Tibial nerve (tissue), 4 donors: ENCODE results near the gene FNDC3A. TPM values are rescaled to one million over a fixed set of nuclear protein-coding genes. Genes with fewer than 3 reads are reported as not detected.
"Not testable (repeated sequence)": the region's sequence is repeated elsewhere in the genome, so short reads cannot be mapped to it uniquely, and the experiment has no call there.

Source experiments
- DNase-seq, 2 donors: peaks; one replicate each; pipeline ENCODE4 v3.0.0-alpha.2; 2019; ENCODE audit warnings: low spot score in 2 of 2
- H3K27ac ChIP-seq, 4 donors: fragments of 200-600 bp; sonication (generic) in 3 of 4; one replicate each; pipeline ENCODE4 v1.5.1; 2017 to 2019; ENCODE audit warnings: mild to moderate bottlenecking in 1 of 4
- H3K27me3 ChIP-seq, 2 donors: fragments of 200-600 bp; sonication (generic) in 1 of 2; one replicate each; pipeline versions ENCODE4 v1.5.1 to v1.6.0; 2017 to 2019
- H3K36me3 ChIP-seq, 3 donors: fragments of 200-600 bp; sonication (generic); one replicate each; pipeline ENCODE4 v1.5.1; 2018 to 2019
- H3K4me1 ChIP-seq, 4 donors: fragments of 200-600 bp; sonication (generic) in 3 of 4; one replicate each; pipeline ENCODE4 v1.5.1; 2017 to 2019
- H3K4me3 ChIP-seq, 4 donors: fragments of 200-600 bp; sonication (generic) in 3 of 4; one replicate each; pipeline ENCODE4 v1.5.1; 2017 to 2019; ENCODE audit warnings: mild to moderate bottlenecking in 1 of 4, moderate library complexity in 1 of 4
- H3K9me3 ChIP-seq, 4 donors: fragments of 200-600 bp; sonication (generic) in 3 of 4; one replicate each; pipeline ENCODE4 v1.5.1; 2017 to 2019
- EP300 ChIP-seq, 2 donors: sonication (generic); formaldehyde crosslinking; IDR thresholded peaks; one replicate each; pipeline ENCODE4 v1.6.1; 2017; ENCODE audit warnings: antibody characterized with exemption in 2 of 2, mild to moderate bottlenecking in 1 of 2
- POLR2A ChIP-seq, 2 donors: fragments of 450-650 bp; IDR thresholded peaks; one replicate each; pipeline ENCODE4 v1.6.1; 2017; ENCODE audit warnings: antibody characterized with exemption in 2 of 2, mild to moderate bottlenecking in 2 of 2, moderate library complexity in 2 of 2
- WGBS, 2 donors: methylation state at CpG; one replicate each; pipeline ENCODE4 v1.1.5; 2018; 5-methylcytosine and 5-hydroxymethylcytosine counted together
- total RNA-seq, 4 donors: library from RNA; depleted of rRNA; stranded (reverse); fragments of >200 nt; gene quantifications; one replicate each; pipeline ENCODE4 v1.1.0, GENCODE V29; 2016
- TF ChIP-seq, protein P1 (sequence below), 5 experiments: fragments of 200-600 bp in 3 of 5; fragments of 450-650 bp in 2 of 5; sonication (generic) in 3 of 5; IDR thresholded peaks; one replicate each; pipeline ENCODE4 v1.5.1; 2016 to 2019; ENCODE audit warnings: antibody characterized with exemption in 5 of 5, mild to moderate bottlenecking in 3 of 5, moderate library complexity in 2 of 5

The FNDC3A gene
- total RNA-seq, 4 donors from 2014 or later = 38.2 to 57.7 (median 47.0) TPM

DNA sequence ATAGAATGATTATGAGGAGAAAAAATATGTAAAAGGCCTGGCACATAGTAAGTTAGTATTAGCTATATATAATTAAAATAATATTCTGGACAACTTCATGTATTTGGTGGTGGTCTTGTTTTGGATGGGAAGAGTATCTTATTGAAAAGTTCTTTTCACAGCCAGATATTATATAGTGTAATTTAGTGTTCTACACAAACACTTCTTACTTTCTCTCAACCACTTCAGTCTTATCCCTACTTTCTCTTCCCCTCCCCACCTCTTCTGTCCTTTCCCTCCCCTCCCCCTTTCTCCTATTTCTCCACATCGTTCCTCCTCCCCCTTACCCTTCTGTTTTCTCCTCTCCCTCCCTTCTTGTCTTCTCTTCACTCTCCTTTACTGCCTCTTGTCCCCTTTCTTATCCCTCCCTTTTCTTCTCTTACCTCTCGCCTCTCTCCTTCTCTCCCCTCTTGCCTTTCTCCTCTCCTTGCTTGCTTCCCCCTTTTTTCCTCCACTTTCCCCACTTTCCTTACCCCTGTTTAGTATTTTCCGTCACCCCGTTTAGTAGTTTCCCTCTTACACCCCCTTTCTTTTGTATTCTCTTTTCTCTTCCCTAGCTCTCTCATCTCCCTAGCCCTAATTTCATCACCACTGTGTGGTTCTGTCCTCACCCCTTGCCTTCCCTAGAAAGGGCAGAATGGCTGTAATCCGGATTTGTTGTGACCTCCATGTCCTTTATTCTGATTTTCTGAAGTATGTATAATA is 137.2 kb downstream of the FNDC3A start:
- 46 to 47% methylated on average over 5 of the region's 5 CpGs for WGBS, 2 donors
- DNase-seq = no peak
- Histone ChIP-seq H3K4me3 (no peak overlapping the region), H3K9me3 (no peaks in the 10 kb centered on the region), H3K27ac (no peak overlapping the region), H3K27me3 (no peaks in the 10 kb centered on the region), H3K36me3 (peaks cover 0 to 31% (median 0%) of the 10 kb centered on the region in 3 donors), H3K4me1 (peaks cover 0 to 34% (median 15%) of the 10 kb centered on the region in 4 donors)
- no peak for TF ChIP-seq POLR2A (IDR thresholded peaks at IDR 0.05)
- TF ChIP-seq, protein P1, sequence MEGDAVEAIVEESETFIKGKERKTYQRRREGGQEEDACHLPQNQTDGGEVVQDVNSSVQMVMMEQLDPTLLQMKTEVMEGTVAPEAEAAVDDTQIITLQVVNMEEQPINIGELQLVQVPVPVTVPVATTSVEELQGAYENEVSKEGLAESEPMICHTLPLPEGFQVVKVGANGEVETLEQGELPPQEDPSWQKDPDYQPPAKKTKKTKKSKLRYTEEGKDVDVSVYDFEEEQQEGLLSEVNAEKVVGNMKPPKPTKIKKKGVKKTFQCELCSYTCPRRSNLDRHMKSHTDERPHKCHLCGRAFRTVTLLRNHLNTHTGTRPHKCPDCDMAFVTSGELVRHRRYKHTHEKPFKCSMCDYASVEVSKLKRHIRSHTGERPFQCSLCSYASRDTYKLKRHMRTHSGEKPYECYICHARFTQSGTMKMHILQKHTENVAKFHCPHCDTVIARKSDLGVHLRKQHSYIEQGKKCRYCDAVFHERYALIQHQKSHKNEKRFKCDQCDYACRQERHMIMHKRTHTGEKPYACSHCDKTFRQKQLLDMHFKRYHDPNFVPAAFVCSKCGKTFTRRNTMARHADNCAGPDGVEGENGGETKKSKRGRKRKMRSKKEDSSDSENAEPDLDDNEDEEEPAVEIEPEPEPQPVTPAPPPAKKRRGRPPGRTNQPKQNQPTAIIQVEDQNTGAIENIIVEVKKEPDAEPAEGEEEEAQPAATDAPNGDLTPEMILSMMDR (IDR thresholded peaks at IDR 0.05) = no peak
- TF ChIP-seq EP300 (IDR thresholded peaks at IDR 0.05) = no peak

DNA sequence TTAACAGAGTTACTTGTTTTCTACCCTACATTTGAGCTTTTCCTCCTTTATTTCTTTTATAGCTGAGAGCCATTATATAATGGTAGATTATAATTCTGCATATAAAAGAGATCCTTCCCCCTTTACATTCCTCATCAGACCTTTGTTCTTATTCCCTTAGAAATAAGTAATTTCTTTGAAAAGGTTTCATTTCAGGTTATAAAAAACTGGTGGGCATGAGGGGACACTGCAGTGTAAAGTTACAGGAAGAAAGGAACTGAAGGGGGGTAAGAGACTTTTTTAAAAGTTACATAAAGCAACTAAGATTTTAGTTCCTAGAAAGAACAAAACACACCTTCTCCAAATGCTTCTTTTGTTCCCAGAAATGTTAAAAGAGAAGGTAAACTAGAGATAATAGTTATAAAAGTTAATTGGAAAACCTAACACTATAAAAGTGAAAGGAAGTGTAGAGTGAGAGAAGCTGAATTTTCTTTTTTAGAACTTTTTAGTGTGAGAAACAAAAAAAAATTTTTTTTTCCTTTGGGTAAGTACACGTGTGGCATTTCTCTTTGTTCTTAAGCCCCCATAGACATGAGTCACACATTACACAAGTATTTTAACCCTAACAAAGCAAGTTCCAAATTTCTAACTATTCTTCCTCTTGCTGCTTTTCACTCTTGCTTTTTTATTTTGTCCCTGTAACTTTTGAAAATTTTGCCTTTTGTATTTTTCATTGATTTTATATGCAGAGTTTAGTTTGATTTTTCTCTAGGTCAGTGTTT is 138.0 kb downstream of the FNDC3A start:
- H3K4me1 ChIP-seq = peaks cover 0 to 34% (median 15%) of the 10 kb centered on the region in 4 donors
- TF ChIP-seq, protein P1 (IDR thresholded peaks at IDR 0.05) = no peak
- no peak for TF ChIP-seq EP300 (IDR thresholded peaks at IDR 0.05)
- TF ChIP-seq POLR2A (IDR thresholded peaks at IDR 0.05) = no peak
- 3 to 5% methylated on average over 1 of the region's 1 CpG for WGBS, 2 donors
- no peaks in the 10 kb centered on the region for H3K27me3 ChIP-seq
- DNase-seq = no peak
- no peak overlapping the region for H3K27ac ChIP-seq
- H3K4me3 ChIP-seq = no peak overlapping the region
- peaks cover 0 to 39% (median 0%) of the 10 kb centered on the region in 3 donors for H3K36me3 ChIP-seq
- no peaks in the 10 kb centered on the region for H3K9me3 ChIP-seq

DNA sequence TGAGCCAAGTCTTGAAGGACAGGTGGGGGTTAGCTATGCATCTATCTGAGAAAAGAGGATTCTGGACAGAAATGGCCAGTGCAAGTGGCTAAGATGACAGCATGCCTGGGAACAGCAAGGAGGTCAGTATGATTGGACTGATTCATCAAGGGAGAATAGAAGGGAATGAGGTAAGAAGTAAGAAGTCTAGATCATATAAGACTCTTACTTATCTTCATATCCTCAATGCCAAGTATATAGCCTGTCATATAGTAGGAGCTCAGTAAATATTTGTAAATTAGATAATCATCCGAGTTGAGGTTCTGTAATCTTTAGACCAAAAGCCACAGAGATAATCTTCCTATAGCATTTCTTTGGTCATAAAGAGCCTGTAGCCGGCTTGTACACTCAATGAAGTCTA is 141.2 kb downstream of the FNDC3A start:
- TF ChIP-seq POLR2A (IDR thresholded peaks at IDR 0.05) = no peak
- TF ChIP-seq EP300 (IDR thresholded peaks at IDR 0.05) = no peak
- TF ChIP-seq, protein P1 (IDR thresholded peaks at IDR 0.05) = no peak
- no peak for DNase-seq
- Histone ChIP-seq H3K4me3 (no peak overlapping the region), H3K27me3 (no peaks in the 10 kb centered on the region), H3K9me3 (no peaks in the 10 kb centered on the region), H3K36me3 (peaks cover 0 to 48% (median 0%) of the 10 kb centered on the region in 3 donors), H3K27ac (no peak overlapping the region), H3K4me1 (peaks cover 0 to 21% (median 12%) of the 10 kb centered on the region in 4 donors)
- WGBS, 2 donors = 97 to 100% methylated on average over 2 of the region's 2 CpGs

DNA sequence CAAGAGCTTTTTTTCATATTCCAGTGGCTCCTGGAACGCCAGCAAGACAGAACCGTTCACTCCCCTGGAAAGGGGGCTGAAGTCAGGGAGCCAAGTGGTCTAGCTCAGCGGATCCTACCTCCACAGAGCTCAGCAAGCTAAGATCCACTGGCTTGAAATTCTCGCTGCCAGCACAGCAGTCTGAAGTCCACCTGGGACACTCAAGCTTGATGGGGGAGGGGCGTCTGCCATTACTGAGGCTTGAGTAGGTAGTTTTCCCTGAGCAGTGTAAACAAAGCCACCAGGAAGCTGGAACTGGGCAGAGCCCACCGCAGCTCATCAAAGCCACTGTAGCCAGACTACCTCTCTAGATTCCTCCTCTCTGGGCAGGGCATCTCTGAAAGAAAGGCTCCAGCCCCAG is 142.7 kb downstream of the FNDC3A start:
- H3K4me3 ChIP-seq, H3K27ac ChIP-seq, H3K27me3 ChIP-seq, H3K9me3 ChIP-seq, DNase-seq, H3K4me1 ChIP-seq: not testable (repeated sequence)
- WGBS, 2 donors = 91 to 100% methylated on average over 6 of the region's 6 CpGs
- peaks cover 0 to 48% (median 0%) of the 10 kb centered on the region in 3 donors for H3K36me3 ChIP-seq

DNA sequence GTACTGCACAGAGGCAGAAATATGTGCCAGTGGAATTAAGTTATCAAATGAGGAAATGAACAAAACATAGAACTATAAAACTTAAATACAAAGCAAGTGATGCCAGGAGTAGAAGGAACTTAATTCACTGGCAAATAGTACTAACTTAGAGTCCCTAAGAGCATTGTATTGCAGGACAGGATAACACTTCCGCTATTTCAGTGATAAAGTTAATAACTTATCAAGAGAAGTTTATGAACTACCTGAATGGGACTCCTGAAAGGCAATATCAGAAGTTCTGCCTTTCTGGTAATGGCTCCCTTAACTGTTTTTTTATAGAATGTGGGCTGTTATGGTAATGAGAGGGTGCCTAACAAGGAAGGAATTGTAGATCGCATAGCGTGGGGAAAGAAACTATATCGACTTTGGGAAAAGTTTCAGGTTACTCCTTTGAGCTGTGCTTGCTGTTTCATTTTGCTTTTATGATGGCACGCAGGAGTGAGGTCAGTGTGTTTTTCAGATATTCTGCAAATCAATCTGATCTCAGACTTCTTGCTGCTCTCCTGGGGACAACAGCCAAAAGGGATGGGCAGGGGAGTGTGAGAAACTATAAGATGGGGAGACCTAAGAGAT is 149.1 kb downstream of the FNDC3A start:
- Histone ChIP-seq H3K9me3 (peaks cover 0 to 8% (median 0%) of the 10 kb centered on the region in 4 donors), H3K4me3 (no peak overlapping the region), H3K27me3 (no peaks in the 10 kb centered on the region), H3K27ac (peak overlapping the region in 2 of 4 donors; percentile 25 to 62), H3K4me1 (peaks cover 0 to 27% (median 2%) of the 10 kb centered on the region in 4 donors), H3K36me3 (peaks cover 0 to 3% (median 0%) of the 10 kb centered on the region in 3 donors)
- DNase-seq = no peak
- TF ChIP-seq POLR2A (IDR thresholded peaks at IDR 0.05) = no peak
- TF ChIP-seq EP300 (IDR thresholded peaks at IDR 0.05) = no peak
- TF ChIP-seq, protein P1 (IDR thresholded peaks at IDR 0.05) = no peak
- 36 to 59% methylated on average over 5 of the region's 5 CpGs for WGBS, 2 donors
